Activated naive CD8-positive, alpha-beta T cell treated with anti-CD3 and anti-CD28 coated beads, Interleukin-2, amount 50 U/mL, for 24 hours (primary cell): ENCODE data around the gene HNMT.
"Not testable (repeated sequence)": the region's sequence is repeated elsewhere in the genome, so short reads cannot be mapped to it uniquely, and the experiment has no call there.

Experiments
- ATAC-seq: fragments of 150-1000 bp; cut with Tn5 transposase; one replicate; pipeline ENCODE4 v1.10.0; 2021
- DNase-seq: peaks from one replicate; pipeline ENCODE4 v3.0.0; 2021
- H3K27ac Mint-ChIP-seq: one replicate; pipeline ENCODE4 v1.8.0; 2021; ENCODE audit warnings: mild to moderate bottlenecking, mixed read lengths
- H3K27me3 Mint-ChIP-seq: one replicate; pipeline ENCODE4 v1.8.0; 2021; ENCODE audit warnings: mixed read lengths
- H3K36me3 Mint-ChIP-seq: one replicate; pipeline ENCODE4 v1.8.0; 2021; ENCODE audit warnings: low read depth, mixed read lengths
- H3K4me1 Mint-ChIP-seq: one replicate; pipeline ENCODE4 v1.8.0; 2021; ENCODE audit warnings: mixed read lengths
- H3K4me3 Mint-ChIP-seq: one replicate; pipeline ENCODE4 v1.8.0; 2021; ENCODE audit warnings: mild to moderate bottlenecking, moderate library complexity, mixed read lengths
- H3K9me3 Mint-ChIP-seq: one replicate; pipeline ENCODE4 v1.8.0; 2021; ENCODE audit warnings: mixed read lengths

Gene HNMT

DNA sequence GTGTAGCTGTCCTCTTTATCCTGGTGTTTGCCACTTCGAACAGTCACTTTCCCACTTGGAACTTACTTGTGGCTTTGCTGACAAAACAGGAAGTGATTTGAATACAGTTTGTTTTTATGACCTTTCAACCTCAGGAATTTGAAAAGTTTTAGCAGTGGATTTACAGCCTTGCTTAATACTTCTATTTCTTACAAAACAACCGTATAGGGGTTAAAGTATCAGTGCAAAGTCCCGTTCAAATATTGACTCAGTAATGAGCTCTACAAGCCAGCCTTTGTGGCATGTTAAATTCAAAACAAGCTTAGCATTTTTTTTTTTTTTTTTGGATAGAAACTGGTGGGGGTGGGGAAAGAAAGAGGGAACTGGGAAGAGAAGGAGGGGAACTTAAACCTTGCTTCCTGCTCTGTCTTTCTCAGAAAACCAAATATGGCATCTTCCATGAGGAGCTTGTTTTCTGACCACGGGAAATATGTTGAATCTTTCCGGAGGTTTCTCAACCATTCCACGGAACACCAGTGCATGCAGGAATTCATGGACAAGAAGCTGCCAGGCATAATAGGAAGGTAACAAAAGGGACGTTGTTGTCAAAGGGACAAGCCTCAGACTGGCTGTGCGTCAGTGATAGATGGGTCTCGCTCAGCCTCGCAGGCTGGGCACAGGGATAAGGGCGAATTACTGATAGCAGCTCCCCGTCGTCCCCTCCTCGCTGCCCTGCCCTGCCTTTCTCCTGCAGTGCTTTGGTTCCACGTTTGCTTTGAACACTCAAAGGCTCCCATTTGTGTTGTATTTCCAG, at the start of gene HNMT:
Gene HNMT (plus strand): TSS at position 408 of the 793 bp plus-strand sequence. CDS start 19 bp downstream, at position 427.
- no peak for DNase-seq
- Mint-ChIP-seq H3K36me3 (no peaks in the 10 kb centered on the region), H3K27ac (no peak within 1 kb of the TSS), H3K4me1 (no peaks in the 10 kb centered on the region), H3K9me3 (peaks cover 4% of the 10 kb centered on the region), H3K4me3 (no peak within 1 kb of the TSS), H3K27me3 (peaks cover 3% of the 10 kb centered on the region)
- ATAC-seq: no peak

DNA sequence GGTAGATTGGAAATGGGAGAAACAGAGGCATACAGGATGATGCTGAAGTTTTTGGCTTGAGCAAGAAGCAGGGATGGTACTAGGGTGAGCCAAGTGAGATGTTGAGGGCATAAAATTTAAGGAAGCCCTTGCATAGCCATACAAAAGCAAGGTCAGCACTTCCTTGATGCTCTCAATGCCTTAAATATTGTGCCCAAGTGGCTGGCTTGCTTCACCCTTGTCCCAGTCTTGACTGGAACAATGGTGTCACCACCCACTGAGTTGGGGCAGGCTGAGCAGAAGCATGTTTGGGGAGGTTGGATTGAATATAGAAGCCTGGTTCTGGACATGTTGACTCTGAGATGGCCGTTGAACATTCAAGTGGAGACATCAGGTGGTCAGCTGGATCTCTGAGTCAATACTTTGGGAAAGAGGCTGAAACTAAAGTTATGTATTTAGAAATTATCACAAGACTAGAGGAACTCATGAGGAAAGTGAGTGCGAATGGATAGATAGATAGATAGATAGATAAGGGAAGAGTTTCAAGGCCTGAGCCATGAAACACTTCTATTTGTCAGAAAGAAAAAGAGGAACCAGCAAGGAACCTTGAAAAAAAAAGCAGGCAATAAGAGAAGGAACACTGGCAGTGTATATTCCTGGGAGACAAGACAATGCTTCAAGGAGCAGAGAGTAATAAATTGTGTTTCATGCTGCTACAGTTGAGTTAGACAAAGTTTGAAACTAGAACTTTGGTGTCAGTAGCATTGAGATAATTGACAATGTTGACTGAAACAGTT, 43.0 kb upstream of the HNMT start:
- Mint-ChIP-seq H3K9me3 (no peaks in the 10 kb centered on the region), H3K27me3 (peaks cover 4% of the 10 kb centered on the region), H3K4me1 (no peaks in the 10 kb centered on the region), H3K36me3 (no peaks in the 10 kb centered on the region), H3K27ac (no peak overlapping the region), H3K4me3 (no peak overlapping the region)
- ATAC-seq (no peak), DNase-seq (no peak)

DNA sequence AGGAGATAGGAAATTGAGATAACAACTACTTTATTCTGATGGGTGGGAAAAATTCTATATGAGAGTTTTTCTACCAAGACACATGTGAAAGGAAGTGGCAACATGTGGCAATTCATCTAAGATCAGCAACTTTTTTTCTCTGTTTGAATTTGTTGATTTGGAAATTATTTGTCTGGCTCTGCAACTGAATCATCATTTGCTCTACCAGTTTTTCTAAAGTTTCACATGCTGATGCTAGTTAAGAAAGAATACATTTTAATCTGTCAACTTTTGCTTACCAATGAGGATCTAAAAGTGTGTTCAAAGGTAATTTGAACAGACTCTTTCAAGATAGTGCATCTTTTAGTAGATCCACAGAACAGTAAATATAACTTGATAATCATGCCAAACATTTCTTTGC, 42.1 kb upstream of the HNMT start:
- H3K4me3 Mint-ChIP-seq, H3K9me3 Mint-ChIP-seq, H3K4me1 Mint-ChIP-seq, H3K36me3 Mint-ChIP-seq, ATAC-seq, DNase-seq, H3K27ac Mint-ChIP-seq, H3K27me3 Mint-ChIP-seq: not testable (repeated sequence)

DNA sequence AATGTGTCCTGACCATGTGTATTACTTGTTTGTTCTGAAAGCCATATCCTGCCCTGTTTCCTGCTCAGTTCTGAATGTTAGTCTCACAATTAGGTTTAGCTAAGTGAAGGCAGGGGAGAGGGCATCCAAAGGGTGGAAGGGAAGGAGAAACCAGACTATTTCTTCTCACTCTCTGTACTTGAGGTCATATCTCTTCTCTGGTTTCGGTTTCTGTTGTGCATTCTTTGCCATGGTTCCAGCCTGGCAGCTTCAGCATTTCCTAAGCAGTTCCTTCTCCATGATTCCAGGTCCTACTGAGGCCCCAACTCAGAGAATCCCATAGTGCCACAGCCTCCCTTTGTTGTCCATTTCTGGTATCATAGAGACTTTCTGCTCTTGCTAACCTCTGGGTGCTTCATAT, 40.3 kb upstream of the HNMT start:
- DNase-seq (no peak), ATAC-seq (no peak)
- H3K4me1 Mint-ChIP-seq: no peaks in the 10 kb centered on the region
- H3K27ac Mint-ChIP-seq: no peak overlapping the region
- no peak overlapping the region for H3K4me3 Mint-ChIP-seq
- H3K36me3 Mint-ChIP-seq: no peaks in the 10 kb centered on the region
- H3K9me3 Mint-ChIP-seq: no peaks in the 10 kb centered on the region
- peaks cover 4% of the 10 kb centered on the region for H3K27me3 Mint-ChIP-seq

DNA sequence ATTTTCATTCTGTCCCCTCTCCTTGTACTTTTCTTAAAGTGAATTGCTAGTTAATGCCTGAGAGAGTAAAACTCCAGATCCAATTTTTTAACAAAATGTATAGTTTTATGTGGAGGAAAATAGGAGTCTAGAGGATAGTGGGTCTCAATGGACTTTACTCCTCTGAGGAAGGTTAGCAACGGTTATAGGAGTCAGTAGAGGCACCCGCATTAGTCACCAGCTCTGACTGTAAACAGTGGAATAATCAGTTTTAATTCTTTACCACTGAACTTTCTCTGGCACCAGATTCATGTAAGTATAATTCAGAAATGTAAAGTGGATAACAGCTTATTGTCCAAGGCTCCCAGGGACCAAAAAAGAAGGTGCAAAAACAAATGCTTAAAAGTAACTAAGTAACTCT, 38.7 kb upstream of the HNMT start:
- Mint-ChIP-seq H3K36me3 (no peaks in the 10 kb centered on the region), H3K4me3 (no peak overlapping the region), H3K27ac (no peak overlapping the region), H3K4me1 (no peaks in the 10 kb centered on the region), H3K27me3 (peaks cover 3% of the 10 kb centered on the region), H3K9me3 (no peaks in the 10 kb centered on the region)
- DNase-seq (no peak), ATAC-seq (no peak)

DNA sequence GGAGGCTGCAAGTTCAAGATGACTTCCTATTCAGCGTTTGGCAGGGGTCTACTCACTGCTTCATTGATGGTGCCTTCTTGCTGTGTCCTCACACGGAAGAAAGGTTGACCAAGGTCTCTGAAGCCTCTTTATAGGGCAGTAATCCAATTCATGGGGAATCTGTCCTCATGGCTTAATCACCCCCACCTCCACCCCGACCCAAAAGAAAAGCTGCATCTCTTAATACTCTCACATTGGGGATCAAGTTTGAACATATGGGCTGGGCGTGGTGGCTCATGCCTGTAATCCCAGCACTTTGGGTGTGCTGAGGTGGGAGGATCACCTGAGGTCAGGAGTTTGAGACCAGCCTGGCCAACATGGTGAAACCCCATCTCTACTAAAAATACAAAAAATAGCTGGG, 36.4 kb upstream of the HNMT start:
- Mint-ChIP-seq H3K4me1 (no peaks in the 10 kb centered on the region), H3K9me3 (no peaks in the 10 kb centered on the region), H3K36me3 (no peaks in the 10 kb centered on the region), H3K4me3 (no peak overlapping the region), H3K27me3 (peaks cover 4% of the 10 kb centered on the region), H3K27ac (no peak overlapping the region)
- no peak for ATAC-seq
- DNase-seq: no peak

DNA sequence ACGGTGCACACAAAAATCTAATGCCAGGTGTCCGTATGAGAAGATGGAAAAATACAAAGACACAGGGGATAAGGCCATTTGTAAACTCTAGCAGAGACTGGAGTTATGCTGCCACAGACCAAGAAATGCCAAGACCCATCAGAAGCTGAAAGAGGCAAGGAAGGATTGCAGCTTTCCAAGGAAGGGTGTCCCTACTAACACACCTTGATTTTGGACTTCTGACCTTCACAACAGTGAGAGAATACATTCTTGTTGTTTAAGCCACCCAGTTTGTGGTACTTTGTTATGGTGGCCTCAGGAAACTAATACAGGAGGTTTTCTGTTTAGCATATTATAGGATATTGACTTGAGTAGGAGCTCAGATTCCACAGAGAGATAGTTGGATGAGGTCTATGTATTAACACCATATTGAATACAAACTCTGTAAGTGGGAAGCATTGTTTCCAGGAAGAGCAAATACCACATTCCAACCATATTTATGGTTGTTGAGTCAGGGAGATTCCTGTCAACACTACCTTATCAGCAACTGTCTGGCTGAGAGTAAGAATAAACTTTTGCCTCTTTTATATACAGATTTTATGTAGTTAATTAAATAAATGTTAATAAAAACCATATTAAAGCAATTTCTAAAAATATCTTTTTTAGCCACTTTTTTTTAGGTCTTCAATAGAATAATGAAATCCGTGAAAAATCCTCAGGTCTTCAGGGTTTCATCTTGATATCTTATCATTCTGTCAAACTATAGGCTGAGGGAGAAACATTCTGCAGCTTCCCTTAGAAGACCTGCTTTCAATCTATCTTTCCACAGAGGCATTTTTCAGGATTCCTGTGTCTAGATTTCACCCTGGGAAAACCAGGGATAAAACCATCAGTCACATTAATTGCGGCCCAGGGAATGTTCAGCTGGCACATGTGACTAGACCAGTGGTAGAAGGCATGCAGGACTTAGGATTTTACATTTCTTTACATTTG, 35.4 kb upstream of the HNMT start:
- peaks cover 4% of the 10 kb centered on the region for H3K27me3 Mint-ChIP-seq
- H3K27ac Mint-ChIP-seq: no peak overlapping the region
- DNase-seq: no peak
- no peaks in the 10 kb centered on the region for H3K9me3 Mint-ChIP-seq
- H3K4me3 Mint-ChIP-seq: no peak overlapping the region
- no peak for ATAC-seq
- H3K4me1 Mint-ChIP-seq: no peaks in the 10 kb centered on the region
- H3K36me3 Mint-ChIP-seq: no peaks in the 10 kb centered on the region

DNA sequence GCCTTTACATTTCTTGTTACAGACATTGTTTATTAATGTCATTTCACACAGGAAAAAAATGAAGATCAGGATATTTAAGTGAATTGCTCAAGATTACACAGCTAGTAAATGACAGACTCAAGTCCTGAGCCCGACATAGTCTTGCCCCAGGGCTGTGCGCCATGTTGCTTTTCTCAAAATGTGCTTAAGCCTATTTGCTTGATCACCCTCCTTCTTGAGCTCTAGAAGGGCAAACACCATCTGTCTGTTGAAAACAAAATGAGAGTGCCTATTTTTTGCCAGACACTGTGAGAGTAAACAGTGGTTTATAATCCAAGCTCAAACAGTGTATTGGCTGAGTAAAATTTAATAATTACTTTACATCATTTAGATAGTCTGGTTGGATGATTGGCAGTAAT, 34.8 kb upstream of the HNMT start:
- Mint-ChIP-seq H3K9me3 (no peaks in the 10 kb centered on the region), H3K36me3 (no peaks in the 10 kb centered on the region), H3K27ac (no peak overlapping the region), H3K27me3 (peaks cover 4% of the 10 kb centered on the region), H3K4me3 (no peak overlapping the region), H3K4me1 (no peaks in the 10 kb centered on the region)
- ATAC-seq (no peak), DNase-seq (no peak)

DNA sequence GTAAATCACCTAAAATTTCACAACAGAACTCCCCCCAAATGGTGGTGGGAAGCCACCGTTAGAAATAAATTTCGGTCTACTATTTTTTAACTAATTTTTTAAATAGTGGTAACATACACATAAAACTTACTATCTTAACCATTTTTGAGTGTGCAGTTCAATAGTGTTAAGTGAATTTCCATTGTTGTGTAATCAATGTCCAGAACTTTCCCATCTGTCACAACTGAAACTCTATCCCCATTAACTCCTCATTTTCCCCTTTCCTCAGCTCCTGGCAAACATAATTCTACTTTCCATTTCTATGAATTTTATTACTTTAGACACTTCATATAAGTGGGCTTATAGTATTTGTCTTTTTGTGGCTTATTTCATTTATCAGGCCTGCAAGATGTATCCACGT, 34.1 kb upstream of the HNMT start:
- Mint-ChIP-seq H3K27ac (no peak overlapping the region), H3K9me3 (no peaks in the 10 kb centered on the region), H3K4me1 (no peaks in the 10 kb centered on the region), H3K36me3 (no peaks in the 10 kb centered on the region), H3K4me3 (no peak overlapping the region), H3K27me3 (peaks cover 4% of the 10 kb centered on the region)
- DNase-seq: no peak
- ATAC-seq: no peak

DNA sequence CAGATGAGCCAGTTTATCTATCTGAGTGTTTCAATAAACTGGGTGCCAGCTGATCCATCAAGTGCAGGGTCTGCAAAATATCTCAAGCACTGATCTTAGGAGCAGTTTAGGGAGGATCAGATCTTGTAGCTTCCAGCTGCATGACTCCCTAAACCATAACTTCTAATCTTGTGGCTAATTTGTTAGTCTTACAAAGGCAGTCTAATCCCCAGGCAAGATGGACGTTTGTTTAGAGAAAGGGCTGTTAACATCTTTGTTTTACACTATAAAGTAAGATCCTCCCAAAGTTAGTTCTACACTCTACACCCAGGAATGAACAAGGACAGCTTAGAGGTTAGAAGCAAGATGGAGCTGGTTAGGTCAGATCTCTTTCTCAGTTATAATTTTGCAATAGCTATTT, 28.7 kb upstream of the HNMT start:
- ATAC-seq: no peak
- H3K4me1 Mint-ChIP-seq: no peaks in the 10 kb centered on the region
- no peak overlapping the region for H3K27ac Mint-ChIP-seq
- H3K36me3 Mint-ChIP-seq: no peaks in the 10 kb centered on the region
- no peak overlapping the region for H3K4me3 Mint-ChIP-seq
- no peak for DNase-seq
- H3K27me3 Mint-ChIP-seq: peaks cover 2% of the 10 kb centered on the region
- H3K9me3 Mint-ChIP-seq: no peaks in the 10 kb centered on the region

DNA sequence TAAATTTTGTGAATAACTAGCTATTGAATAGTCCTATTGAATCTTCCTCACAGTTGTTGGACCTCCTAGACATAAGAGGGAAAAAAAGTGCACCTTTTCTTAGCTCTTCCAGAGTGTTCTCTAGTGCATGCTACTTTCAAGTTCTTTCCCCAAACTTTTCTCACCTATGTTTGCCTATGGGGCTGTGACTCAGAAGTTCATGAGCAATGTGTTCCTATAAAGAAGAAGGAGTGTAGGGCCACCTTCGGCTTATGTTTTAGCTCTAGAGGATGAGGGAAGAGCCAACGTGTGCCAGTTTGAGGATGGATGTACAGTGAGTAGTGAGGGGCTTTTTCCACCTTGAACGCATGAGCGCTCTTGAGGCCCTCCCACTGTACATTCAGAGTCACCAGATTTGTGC, 27.0 kb upstream of the HNMT start:
- no peak for ATAC-seq
- H3K36me3 Mint-ChIP-seq: no peaks in the 10 kb centered on the region
- no peak for DNase-seq
- no peak overlapping the region for H3K4me3 Mint-ChIP-seq
- H3K27me3 Mint-ChIP-seq: no peaks in the 10 kb centered on the region
- no peaks in the 10 kb centered on the region for H3K9me3 Mint-ChIP-seq
- H3K27ac Mint-ChIP-seq: no peak overlapping the region
- H3K4me1 Mint-ChIP-seq: no peaks in the 10 kb centered on the region

DNA sequence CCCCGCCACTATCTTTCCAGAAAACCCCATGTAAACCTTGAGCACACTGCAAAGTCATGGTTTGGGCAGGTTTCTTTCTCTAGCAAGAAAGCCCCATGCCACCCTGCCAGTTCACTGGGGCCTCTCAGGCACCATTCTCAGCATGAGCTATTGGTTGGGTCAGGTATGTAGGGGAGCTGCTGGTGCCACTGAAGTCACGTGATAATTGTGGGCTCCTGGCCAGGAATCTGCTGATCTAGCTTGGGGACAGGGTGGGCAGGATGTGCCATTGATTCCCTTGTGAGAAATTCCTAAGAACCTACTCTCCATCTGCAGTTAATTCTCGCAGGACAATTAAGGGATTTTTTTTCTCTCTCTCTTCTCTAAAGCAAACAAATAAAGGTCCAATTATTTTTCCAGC, 26.5 kb upstream of the HNMT start:
- ATAC-seq (no peak), DNase-seq (no peak)
- H3K4me3 Mint-ChIP-seq: no peak overlapping the region
- H3K9me3 Mint-ChIP-seq: no peaks in the 10 kb centered on the region
- no peaks in the 10 kb centered on the region for H3K27me3 Mint-ChIP-seq
- H3K36me3 Mint-ChIP-seq: no peaks in the 10 kb centered on the region
- no peak overlapping the region for H3K27ac Mint-ChIP-seq
- no peaks in the 10 kb centered on the region for H3K4me1 Mint-ChIP-seq

DNA sequence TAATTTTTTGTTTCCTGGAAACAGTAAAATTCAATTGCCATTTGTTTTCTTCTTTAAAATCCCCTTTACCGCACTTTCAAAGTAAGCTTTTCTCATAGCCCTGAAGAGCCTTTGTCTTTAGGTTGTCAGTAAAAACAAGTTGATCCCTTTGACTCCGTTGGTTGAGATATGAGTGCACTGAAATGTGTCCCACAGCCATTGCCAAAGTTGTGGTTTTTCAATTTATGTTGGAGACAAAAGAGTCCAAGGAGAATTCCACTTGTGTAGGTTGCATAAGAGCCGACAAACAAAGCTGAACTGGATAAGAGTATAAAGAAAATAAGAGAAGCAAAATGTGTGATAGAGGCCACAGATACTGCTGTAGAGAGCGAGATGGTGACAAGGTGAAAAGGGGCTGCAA, 26.1 kb upstream of the HNMT start:
- Mint-ChIP-seq H3K27me3 (no peaks in the 10 kb centered on the region), H3K4me3 (no peak overlapping the region), H3K4me1 (no peaks in the 10 kb centered on the region), H3K36me3 (no peaks in the 10 kb centered on the region), H3K27ac (no peak overlapping the region), H3K9me3 (no peaks in the 10 kb centered on the region)
- ATAC-seq (no peak), DNase-seq (no peak)

DNA sequence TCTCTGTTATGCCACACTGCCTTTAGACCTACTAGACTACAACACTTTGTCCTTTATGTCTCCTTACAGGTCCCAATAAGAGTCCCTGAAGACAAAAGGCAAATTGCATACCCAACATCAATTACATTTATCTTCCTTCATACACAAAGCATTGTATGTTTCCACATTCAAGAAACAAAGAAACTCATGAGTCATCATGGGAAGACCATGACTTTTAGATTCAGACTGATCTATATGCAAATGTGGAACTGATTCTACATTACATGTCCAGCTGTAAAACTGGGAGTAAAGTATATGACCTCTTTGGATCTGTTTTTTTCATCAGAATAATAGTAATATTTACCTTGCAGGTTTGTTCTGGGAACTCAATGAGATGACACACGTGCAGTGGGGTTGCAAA, 25.2 kb upstream of the HNMT start:
- DNase-seq (no peak), ATAC-seq (no peak)
- no peaks in the 10 kb centered on the region for H3K9me3 Mint-ChIP-seq
- H3K27ac Mint-ChIP-seq: no peak overlapping the region
- no peaks in the 10 kb centered on the region for H3K27me3 Mint-ChIP-seq
- no peaks in the 10 kb centered on the region for H3K4me1 Mint-ChIP-seq
- H3K36me3 Mint-ChIP-seq: no peaks in the 10 kb centered on the region
- no peak overlapping the region for H3K4me3 Mint-ChIP-seq
